AG04450 (cell line): ENCODE results near the gene NODAL. TPM values are rescaled to one million over a fixed set of nuclear protein-coding genes. Genes with fewer than 3 reads are reported as not detected.

Source experiments
- CTCF ChIA-PET: fragments of 300-600, 350-600 bp; formaldehyde crosslinking; extraction: SDS; loops from one replicate; lab custom pipeline; 2022; ENCODE audit warnings: antibody characterized with exemption, inconsistent platforms; lab: Charles Lee
- POLR2A ChIA-PET: fragments of 350-600 bp; formaldehyde crosslinking; extraction: SDS; loops from one replicate; lab custom pipeline; 2021; ENCODE audit warnings: antibody characterized with exemption, inconsistent platforms; lab: Yijun Ruan, JAX
- DNase-seq: peaks from one replicate; pipeline ENCODE4 v3.0.0-alpha.2; 2011; ENCODE audit warnings: low read depth, low spot score
- H3K27ac ChIP-seq: one replicate; pipeline ENCODE4 v1.5.1; 2012; ENCODE audit warnings: low read depth, low read length, control low read depth
- H3K27me3 ChIP-seq: one replicate; pipeline ENCODE4 v1.6.0; 2012; ENCODE audit warnings: low read length; ENCODE audit not compliant: control insufficient read depth, insufficient read depth
- H3K4me3 ChIP-seq: 2 replicates; pipeline ENCODE4 v1.5.1; 2011; ENCODE audit warnings: mild to moderate bottlenecking, low read depth, low read length, control low read depth
- H3K9me3 ChIP-seq: 2 replicates; pipeline ENCODE4 v1.5.1; 2012; ENCODE audit warnings: low read length; ENCODE audit not compliant: control insufficient read depth, insufficient read depth
- polyA plus RNA-seq: library from polyadenylated mRNA; depleted of rRNA; stranded (reverse); fragments of >200 nt; gene quantifications from 2 replicates; pipeline ENCODE4 v1.2.3, GENCODE V29; 2011
- TF ChIP-seq, protein P1 (sequence below): IDR thresholded peaks from 2 replicates; pipeline ENCODE4 v1.5.1; 2011; ENCODE audit warnings: low read depth, low read length, control low read depth, inconsistent platforms

NODAL gene
- polyA plus RNA-seq, 1 experiment = not detected

GRCh38 chr10:70481831-70482530 lies 40.5 kb upstream of the NODAL start:
- no peak for DNase-seq
- TF ChIP-seq, protein P1, sequence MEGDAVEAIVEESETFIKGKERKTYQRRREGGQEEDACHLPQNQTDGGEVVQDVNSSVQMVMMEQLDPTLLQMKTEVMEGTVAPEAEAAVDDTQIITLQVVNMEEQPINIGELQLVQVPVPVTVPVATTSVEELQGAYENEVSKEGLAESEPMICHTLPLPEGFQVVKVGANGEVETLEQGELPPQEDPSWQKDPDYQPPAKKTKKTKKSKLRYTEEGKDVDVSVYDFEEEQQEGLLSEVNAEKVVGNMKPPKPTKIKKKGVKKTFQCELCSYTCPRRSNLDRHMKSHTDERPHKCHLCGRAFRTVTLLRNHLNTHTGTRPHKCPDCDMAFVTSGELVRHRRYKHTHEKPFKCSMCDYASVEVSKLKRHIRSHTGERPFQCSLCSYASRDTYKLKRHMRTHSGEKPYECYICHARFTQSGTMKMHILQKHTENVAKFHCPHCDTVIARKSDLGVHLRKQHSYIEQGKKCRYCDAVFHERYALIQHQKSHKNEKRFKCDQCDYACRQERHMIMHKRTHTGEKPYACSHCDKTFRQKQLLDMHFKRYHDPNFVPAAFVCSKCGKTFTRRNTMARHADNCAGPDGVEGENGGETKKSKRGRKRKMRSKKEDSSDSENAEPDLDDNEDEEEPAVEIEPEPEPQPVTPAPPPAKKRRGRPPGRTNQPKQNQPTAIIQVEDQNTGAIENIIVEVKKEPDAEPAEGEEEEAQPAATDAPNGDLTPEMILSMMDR = no peak
- H3K27me3 ChIP-seq = peaks cover 52% of the 10 kb centered on the region
- CTCF ChIA-PET = no interaction called here
- no peak overlapping the region for H3K27ac ChIP-seq
- POLR2A ChIA-PET = no interaction called here
- H3K4me3 ChIP-seq = no peak overlapping the region
- H3K9me3 ChIP-seq = no peaks in the 10 kb centered on the region

GRCh38 chr10:70481105-70481504 lies 39.6 kb upstream of the NODAL start:
- ChIA-PET POLR2A (no interaction called here), CTCF (no interaction called here)
- no peak for DNase-seq

DNA sequence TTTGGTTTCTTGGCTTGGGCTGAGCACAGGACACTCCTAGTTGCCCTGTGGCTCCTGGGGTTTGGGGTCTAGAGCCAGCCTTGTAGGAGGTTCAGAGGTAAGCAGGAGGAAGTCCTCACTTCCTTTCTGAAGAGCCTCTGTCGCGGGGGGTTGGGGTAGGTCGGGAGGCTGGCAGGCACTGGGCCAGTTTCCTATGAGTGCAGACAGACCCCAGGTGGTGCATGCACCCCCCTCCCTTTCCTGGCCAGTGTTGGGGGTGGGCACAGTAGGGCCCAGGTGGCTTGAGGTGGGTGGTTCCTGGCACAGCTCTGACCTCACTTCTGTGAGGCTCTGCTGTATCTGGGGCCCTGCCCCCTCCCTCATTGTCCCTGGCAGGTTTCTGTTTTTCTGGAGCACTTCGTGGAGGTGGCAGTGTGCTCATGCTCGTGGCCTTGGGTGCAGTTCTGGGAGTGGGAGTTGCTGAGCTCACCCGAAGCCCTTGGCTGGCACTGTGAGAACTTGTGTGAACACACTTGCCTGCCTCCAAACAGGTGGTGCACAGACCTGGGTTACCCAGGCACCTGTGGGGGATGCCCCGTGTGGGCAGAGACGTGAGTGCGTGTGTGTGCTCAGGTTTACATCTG lies 38.9 kb upstream of the NODAL start:
- CTCF ChIA-PET = no interaction called here
- H3K27me3 ChIP-seq = peaks cover 61% of the 10 kb centered on the region
- H3K27ac ChIP-seq = no peak overlapping the region
- DNase-seq = no peak
- POLR2A ChIA-PET = no interaction called here
- no peak overlapping the region for H3K4me3 ChIP-seq
- H3K9me3 ChIP-seq = no peaks in the 10 kb centered on the region
- TF ChIP-seq, protein P1 = no peak

More at GRCh38 chr10:70481105-70481504, 39.6 kb upstream of the NODAL start:
- H3K4me3 ChIP-seq = no peak overlapping the region
- H3K27ac ChIP-seq = no peak overlapping the region
- peaks cover 59% of the 10 kb centered on the region for H3K27me3 ChIP-seq
- TF ChIP-seq, protein P1 = no peak
- no peaks in the 10 kb centered on the region for H3K9me3 ChIP-seq

- no peak for DNase-seq
- TF ChIP-seq, protein P1 = no peak
- peaks cover 67% of the 10 kb centered on the region for H3K27me3 ChIP-seq
- no peak overlapping the region for H3K4me3 ChIP-seq
- ChIA-PET CTCF (no interaction called here), POLR2A (no interaction called here)
- H3K9me3 ChIP-seq = no peaks in the 10 kb centered on the region
- H3K27ac ChIP-seq = no peak overlapping the region
Observed at GRCh38 chr10:70479626-70480238, 38.3 kb upstream of the NODAL start.

- H3K27ac ChIP-seq = no peak overlapping the region
- ChIA-PET POLR2A (no interaction called here), CTCF (no interaction called here)
- peaks cover 72% of the 10 kb centered on the region for H3K27me3 ChIP-seq
- no peaks in the 10 kb centered on the region for H3K9me3 ChIP-seq
- H3K4me3 ChIP-seq = peak overlapping the region; percentile 56
- TF ChIP-seq, protein P1 = no peak
- no peak for DNase-seq
Observed at GRCh38 chr10:70479165-70479581, 37.7 kb upstream of the NODAL start.
